OCI-LY7 (cell line): ENCODE data around the gene TCFL5. TPM values are rescaled to one million over a fixed set of nuclear protein-coding genes. Genes with fewer than 3 reads are reported as not detected.
"Not testable (repeated sequence)": the region's sequence is repeated elsewhere in the genome, so short reads cannot be mapped to it uniquely, and the experiment has no call there.

Experiments used
- BruUV-seq: library from RNA; stranded (reverse); fragments of 400-500 nt; replicated peaks from 2 replicates; lab custom pipeline; 2021; lab: Mats Ljungman, UMichigan
- CTCF ChIA-PET: fragments of 300-600 bp; sonication (Branson Sonifier 250); formaldehyde crosslinking; loops from one replicate; lab custom pipeline; 2022; ENCODE audit warnings: antibody characterized with exemption; ENCODE audit not compliant: unreplicated experiment; lab: Charles Lee
- POLR2A ChIA-PET: fragments of 300-600 bp; sonication (Branson Sonifier 250); formaldehyde crosslinking; loops from one replicate; lab custom pipeline; 2022; ENCODE audit warnings: antibody characterized with exemption; lab: Charles Lee
- DNase-seq: peaks from one replicate; pipeline ENCODE4 v3.0.0-alpha.2; 2015; ENCODE audit warnings: low spot score
- H2AFZ ChIP-seq: fragments of 200-600 bp; sonication (generic), shearing (Covaris generic); 2 replicates; pipeline ENCODE4 v1.6.1; 2014; ENCODE audit warnings: mild to moderate bottlenecking, antibody characterized with exemption, low read length, moderate library complexity
- H3K27ac ChIP-seq: fragments of 200-600 bp; sonication (generic); 2 replicates; pipeline ENCODE4 v1.5.1; 2014; ENCODE audit warnings: mixed run types, low read depth, mild to moderate bottlenecking, moderate library complexity, low read length, inconsistent platforms; ENCODE audit not compliant: poor library complexity, severe bottlenecking
- H3K36me3 ChIP-seq: fragments of 200-600 bp; sonication (generic); 2 replicates; pipeline ENCODE4 v1.6.1; 2014; ENCODE audit warnings: mild to moderate bottlenecking, antibody characterized with exemption, low read length, moderate library complexity, mixed read lengths; ENCODE audit not compliant: insufficient read depth
- H3K4me1 ChIP-seq: fragments of 200-600 bp; sonication (generic); 2 replicates; pipeline ENCODE4 v1.5.1; 2014; ENCODE audit warnings: mild to moderate bottlenecking, low read length; ENCODE audit not compliant: insufficient read depth, poor library complexity, severe bottlenecking
- H3K4me2 ChIP-seq: fragments of 200-600 bp; sonication (generic); 2 replicates; pipeline ENCODE4 v1.6.1; 2014; ENCODE audit warnings: mild to moderate bottlenecking, low read length
- H3K4me3 ChIP-seq: fragments of 200-600 bp; sonication (generic); 2 replicates; pipeline ENCODE4 v1.5.1; 2014; ENCODE audit warnings: mild to moderate bottlenecking, low read depth, low read length; ENCODE audit not compliant: poor library complexity, severe bottlenecking
- H3K79me2 ChIP-seq: fragments of 200-600 bp; sonication (generic); 2 replicates; pipeline ENCODE4 v1.6.1; 2016; ENCODE audit warnings: low read depth, mild to moderate bottlenecking, low read length, moderate library complexity, mixed read lengths; ENCODE audit not compliant: insufficient read depth
- H3K9me2 ChIP-seq: fragments of 200-600 bp; sonication (generic); 2 replicates; pipeline ENCODE4 v1.6.1; 2016; ENCODE audit warnings: mild to moderate bottlenecking, low read length, mixed read lengths; ENCODE audit not compliant: insufficient read depth
- H3K9me3 ChIP-seq: fragments of 200-600 bp; sonication (generic); 2 replicates; pipeline ENCODE4 v1.6.1; 2014; ENCODE audit warnings: mild to moderate bottlenecking, mixed run types, low read length, mixed read lengths
- H4K20me1 ChIP-seq: fragments of 200-600 bp; sonication (generic); 2 replicates; pipeline ENCODE4 v1.6.1; 2014; ENCODE audit warnings: mild to moderate bottlenecking, antibody characterized with exemption, low read length, moderate library complexity, mixed read lengths; ENCODE audit not compliant: insufficient read depth
- EZH2phosphoT487 ChIP-seq: fragments of 200-600 bp; sonication (generic); IDR thresholded peaks from 2 replicates; pipeline ENCODE4 v1.6.1; 2018; ENCODE audit warnings: low read depth, borderline replicate concordance, mild to moderate bottlenecking, mixed run types, antibody characterized with exemption, low read length, moderate library complexity, mixed read lengths
- intact Hi-C: fragments of 100-400 bp; cut with micrococcal nuclease; formaldehyde crosslinking; loops from one replicate; pipeline ENCODE4 v1.10.0; 2022; ENCODE audit not compliant: unreplicated experiment
- total RNA-seq, 2 experiments: library from RNA; depleted of rRNA in 1 of 2; stranded (reverse); fragments of >200 nt in 1 of 2; shearing (Covaris generic) in 1 of 2; gene quantifications; 2 replicates each; pipeline ENCODE4 v1.2.3, GENCODE V29; 2014 to 2022
- TF ChIP-seq, protein P1 (sequence below): fragments of 200-600 bp; sonication (generic); conservative IDR thresholded peaks from 2 replicates; pipeline ENCODE4 v1.5.1; 2014; ENCODE audit warnings: mild to moderate bottlenecking, antibody characterized with exemption, low read length, moderate library complexity, mixed read lengths

TCFL5 gene
- total RNA-seq, 2 experiments from 2014 or later, result 8.7 to 9.5 TPM

DNA sequence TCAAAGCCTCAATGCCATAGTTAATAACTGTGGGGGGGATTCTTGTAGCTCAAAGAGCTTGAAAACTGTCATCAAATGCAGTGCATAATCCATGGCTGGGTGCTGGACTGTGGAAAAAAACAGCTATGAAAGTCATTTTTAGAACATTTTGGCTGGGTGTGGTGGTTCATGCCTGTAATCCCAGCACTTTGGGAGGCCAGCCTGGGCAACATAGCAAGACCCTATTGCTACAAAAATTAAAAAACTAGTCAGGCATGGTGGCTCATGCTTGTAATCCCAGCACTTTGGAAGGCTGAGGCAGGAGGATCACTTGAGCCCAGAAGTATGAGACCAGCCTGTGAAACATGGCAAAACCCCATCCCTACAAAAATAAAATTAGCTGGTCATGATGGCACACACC, 12.2 kb downstream of the TCFL5 start:
- TF ChIP-seq, protein P1, sequence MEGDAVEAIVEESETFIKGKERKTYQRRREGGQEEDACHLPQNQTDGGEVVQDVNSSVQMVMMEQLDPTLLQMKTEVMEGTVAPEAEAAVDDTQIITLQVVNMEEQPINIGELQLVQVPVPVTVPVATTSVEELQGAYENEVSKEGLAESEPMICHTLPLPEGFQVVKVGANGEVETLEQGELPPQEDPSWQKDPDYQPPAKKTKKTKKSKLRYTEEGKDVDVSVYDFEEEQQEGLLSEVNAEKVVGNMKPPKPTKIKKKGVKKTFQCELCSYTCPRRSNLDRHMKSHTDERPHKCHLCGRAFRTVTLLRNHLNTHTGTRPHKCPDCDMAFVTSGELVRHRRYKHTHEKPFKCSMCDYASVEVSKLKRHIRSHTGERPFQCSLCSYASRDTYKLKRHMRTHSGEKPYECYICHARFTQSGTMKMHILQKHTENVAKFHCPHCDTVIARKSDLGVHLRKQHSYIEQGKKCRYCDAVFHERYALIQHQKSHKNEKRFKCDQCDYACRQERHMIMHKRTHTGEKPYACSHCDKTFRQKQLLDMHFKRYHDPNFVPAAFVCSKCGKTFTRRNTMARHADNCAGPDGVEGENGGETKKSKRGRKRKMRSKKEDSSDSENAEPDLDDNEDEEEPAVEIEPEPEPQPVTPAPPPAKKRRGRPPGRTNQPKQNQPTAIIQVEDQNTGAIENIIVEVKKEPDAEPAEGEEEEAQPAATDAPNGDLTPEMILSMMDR, result no peak
- no peak for TF ChIP-seq EZH2phosphoT487
- CTCF ChIA-PET, result no interaction called here
- no peaks in the 10 kb centered on the region for H4K20me1 ChIP-seq

DNA sequence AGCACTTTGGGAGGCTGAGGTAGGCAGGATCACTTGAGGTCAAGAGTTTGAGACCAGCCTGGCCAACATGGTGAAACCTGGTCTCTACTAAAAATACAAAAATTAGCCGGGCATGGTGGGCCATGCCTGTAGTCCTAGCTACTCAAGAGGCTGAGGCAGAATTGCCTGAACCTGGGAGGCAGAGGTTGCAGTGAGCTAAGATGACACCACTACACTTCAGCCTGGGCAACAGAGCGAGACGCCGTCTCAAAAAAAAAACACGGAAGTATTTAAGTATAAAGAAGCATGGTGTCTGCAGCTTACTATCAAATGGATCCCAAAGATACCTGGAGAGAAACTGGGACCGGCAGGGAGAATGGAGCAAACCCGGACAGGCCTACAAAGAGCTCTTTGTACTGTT, 12.7 kb downstream of the TCFL5 start:
- H3K4me3 ChIP-seq, H4K20me1 ChIP-seq, H2AFZ ChIP-seq, CTCF ChIA-PET, intact Hi-C loops, H3K79me2 ChIP-seq, H3K9me2 ChIP-seq, DNase-seq, H3K9me3 ChIP-seq, BruUV-seq, H3K4me1 ChIP-seq, POLR2A ChIA-PET, H3K4me2 ChIP-seq: not testable (repeated sequence)
- Histone ChIP-seq H3K27ac (peak overlapping the region; percentile 6), H3K36me3 (peaks cover 34% of the 10 kb centered on the region)

More for the DNA sequence above, 12.2 kb downstream of the TCFL5 start:
- peaks cover 9% of the 10 kb centered on the region for H3K4me1 ChIP-seq
- no peak overlapping the region for H3K4me2 ChIP-seq
- intact Hi-C loops, result no loop called here
- POLR2A ChIA-PET, result no interaction called here
- no peaks in the 10 kb centered on the region for H3K79me2 ChIP-seq
- H3K27ac ChIP-seq, result no peak overlapping the region
- no TSS peak for BruUV-seq
- DNase-seq, result no peak
- H3K36me3 ChIP-seq, result peaks cover 39% of the 10 kb centered on the region
- no peak overlapping the region for H3K4me3 ChIP-seq
- H3K9me2 ChIP-seq, result no peaks in the 10 kb centered on the region
- no peaks in the 10 kb centered on the region for H3K9me3 ChIP-seq
- no peak overlapping the region for H2AFZ ChIP-seq

DNA sequence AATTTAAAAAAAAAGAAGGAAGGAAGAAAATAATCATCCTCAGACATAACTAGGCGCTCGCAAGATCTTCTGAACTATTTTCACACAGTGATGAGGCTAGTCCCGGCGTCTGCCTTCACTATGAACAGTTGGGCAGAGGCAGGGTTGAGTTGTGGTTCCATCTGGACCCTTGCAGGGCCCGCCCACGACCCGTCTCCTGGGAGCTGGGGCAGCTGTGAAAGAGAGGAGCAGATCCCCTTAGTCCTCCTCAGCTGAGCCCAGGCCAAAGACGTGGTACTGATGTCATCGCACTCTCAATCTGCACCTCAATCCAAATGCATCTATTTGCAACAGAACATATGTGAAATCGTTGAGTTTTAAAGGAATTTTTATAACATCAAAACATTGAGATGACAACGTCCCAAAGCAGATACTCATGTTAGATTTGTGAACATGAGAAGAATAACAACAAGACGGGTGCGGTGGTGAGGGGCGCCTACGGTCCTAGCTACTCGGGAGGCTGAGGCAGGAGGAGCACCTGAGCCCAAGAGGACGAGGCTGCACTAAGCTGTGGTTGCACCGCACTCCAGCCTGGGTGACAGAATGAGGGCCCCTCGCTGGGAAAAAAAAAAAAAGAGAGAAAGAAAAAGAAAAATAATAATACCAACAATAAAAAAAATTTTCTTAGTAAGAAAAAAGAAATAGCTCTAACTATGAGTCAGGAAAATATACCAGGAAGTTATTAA, 15.3 kb downstream of the TCFL5 start:
- no TSS peak for BruUV-seq
- Histone ChIP-seq H3K9me2 (no peaks in the 10 kb centered on the region), H3K9me3 (no peaks in the 10 kb centered on the region), H3K4me1 (peaks cover 9% of the 10 kb centered on the region), H3K79me2 (no peaks in the 10 kb centered on the region), H3K27ac (no peak overlapping the region), H3K36me3 (peaks cover 16% of the 10 kb centered on the region; the same call in 1 of the 2 replicates), H3K4me3 (no peak overlapping the region), H2AFZ (no peak overlapping the region), H3K4me2 (no peak overlapping the region), H4K20me1 (no peaks in the 10 kb centered on the region)
- intact Hi-C loops, result no loop called here
- DNase-seq, result no peak
- CTCF ChIA-PET, result interaction anchor here (0.5 to 1.0 kb wide), 2 partner anchors 23 to 516 kb away, joined by 3 to 9 read pairs; no protein-coding TSS in a partner anchor
- POLR2A ChIA-PET, result no interaction called here
- no peak for TF ChIP-seq EZH2phosphoT487
- TF ChIP-seq, protein P1, result no peak
